SKM-1 treated with dmso at 0.1 percent for 144 hours (cell line): ENCODE measurements around the gene EFNA4.
A peak's percentile ranks its signal among the peaks of the same experiment; 100 is the strongest.

Source experiments
- DNase-seq: peaks from one replicate; lab custom pipeline; 2025; ENCODE audit not compliant: unreplicated experiment; lab: John Stamatoyannopoulos, UW

Gene EFNA4

GRCh38 chr1:155085504-155086127 lies 22.1 kb downstream of the EFNA4 start:
- no peak for DNase-seq

GRCh38 chr1:155086128-155086741 lies 22.7 kb downstream of the EFNA4 start:
- DNase-seq, result peak; percentile 70

GRCh38 chr1:155086856-155087535 lies 23.5 kb downstream of the EFNA4 start:
- DNase-seq, result no peak

GRCh38 chr1:155091071-155092051 lies 27.8 kb downstream of the EFNA4 start:
- peak; percentile 69 for DNase-seq

GRCh38 chr1:155092131-155092530 lies 28.6 kb downstream of the EFNA4 start:
- no peak for DNase-seq

GRCh38 chr1:155092641-155093040 lies 29.1 kb downstream of the EFNA4 start:
- no peak for DNase-seq

- DNase-seq, result peak; percentile 46
Measured at GRCh38 chr1:155093911-155094621, 30.5 kb downstream of the EFNA4 start.

GRCh38 chr1:155094622-155094948 lies 31.0 kb downstream of the EFNA4 start:
- no peak for DNase-seq

- DNase-seq, result no peak
Measured at GRCh38 chr1:155099331-155099730, 35.8 kb downstream of the EFNA4 start.

- DNase-seq, result no peak
Measured at GRCh38 chr1:155103325-155103724, 39.8 kb downstream of the EFNA4 start.

GRCh38 chr1:155104605-155105534 lies 41.3 kb downstream of the EFNA4 start:
- DNase-seq, result no peak

- no peak for DNase-seq
Measured at GRCh38 chr1:155105604-155106011, 42.1 kb downstream of the EFNA4 start.

GRCh38 chr1:155106862-155107261 lies 43.3 kb downstream of the EFNA4 start:
- DNase-seq, result no peak

GRCh38 chr1:155107309-155108264 lies 44.0 kb downstream of the EFNA4 start:
- no peak for DNase-seq

- no peak for DNase-seq
Measured at GRCh38 chr1:155108296-155108695, 44.8 kb downstream of the EFNA4 start.

GRCh38 chr1:155110381-155110780 lies 46.8 kb downstream of the EFNA4 start:
- no peak for DNase-seq

GRCh38 chr1:155110826-155111225 lies 47.3 kb downstream of the EFNA4 start:
- DNase-seq, result no peak

GRCh38 chr1:155113450-155113980 lies 50.0 kb downstream of the EFNA4 start:
- DNase-seq, result no peak
